HepG2 (cell line): Measurements from ENCODE around the gene TFAP2B. TPM values are rescaled to one million over a fixed set of nuclear protein-coding genes. Genes with fewer than 3 reads are reported as not detected.

Experiments
- ATAC-seq: fragments of 200-7000 bp; cut with Tn5 transposase; 3 replicates; pipeline ENCODE4 v1.9.1; 2020; ENCODE audit warnings: mild to moderate bottlenecking, moderate library complexity
- BruUV-seq: library from RNA; stranded (reverse); fragments of 400-500 nt; replicated peaks from 2 replicates; lab custom pipeline; 2021; lab: Mats Ljungman, UMichigan
- CTCF ChIA-PET: fragments of 300-600 bp; formaldehyde crosslinking; extraction: SDS; loops from one replicate; lab custom pipeline; 2021; ENCODE audit warnings: low total read pairs, inconsistent platforms, low intra/inter-chr PET ratio; lab: Yijun Ruan, JAX
- POLR2A ChIA-PET: fragments of 350-600 bp; sonication (Branson Sonifier 250); formaldehyde crosslinking; loops from one replicate; lab custom pipeline; 2020; ENCODE audit warnings: antibody characterized with exemption, inconsistent platforms; lab: Yijun Ruan, JAX
- DNase-seq: peaks from one replicate; pipeline ENCODE4 v3.0.0-alpha.2; 2015; ENCODE audit warnings: low spot score
- FAIRE-seq: peaks from 3 replicates; lab custom pipeline; 2011; peaks lifted over from hg19 to GRCh38; lab: Jason Lieb, UNC
- H2AFZ ChIP-seq: one replicate; pipeline ENCODE4 v1.6.1; 2011; ENCODE audit warnings: low read length, inconsistent platforms
- H3K27ac ChIP-seq: fragments of 300-600 bp; 3 replicates; pipeline ENCODE4 v1.8.0; 2011; ENCODE audit warnings: mixed run types, mild to moderate bottlenecking, mixed read lengths, low read length, inconsistent platforms; ENCODE audit not compliant: insufficient read depth; ENCODE audit errors: extremely low read length
- H3K27me3 ChIP-seq, 2 experiments: fragments of 200-600 bp in 1 of 2; 2 replicates in 1 of 2; 3 replicates in 1 of 2; pipeline versions ENCODE4 v1.6.0 to v1.8.0; 2011; ENCODE audit warnings: low read length in 2 of 2, mild to moderate bottlenecking in 2 of 2, moderate library complexity in 2 of 2, inconsistent platforms in 1 of 2; ENCODE audit not compliant: insufficient read depth in 2 of 2, control insufficient read depth in 1 of 2
- H3K36me3 ChIP-seq, 2 experiments: fragments of 200-600 bp in 1 of 2; replicated peaks in 1 of 2; 2 replicates in 1 of 2; 3 replicates in 1 of 2; pipeline versions ENCODE4 v1.5.1 to v1.8.0; 2011; ENCODE audit warnings: low read length in 2 of 2, inconsistent platforms in 1 of 2; ENCODE audit not compliant: insufficient read depth in 2 of 2, control insufficient read depth in 1 of 2
- H3K4me1 ChIP-seq: 2 replicates; pipeline ENCODE4 v1.5.1; 2012; ENCODE audit warnings: low read length, inconsistent platforms; ENCODE audit not compliant: insufficient read depth
- H3K4me2 ChIP-seq: 2 replicates; pipeline ENCODE4 v1.6.0; 2011; ENCODE audit warnings: low read depth, low read length, inconsistent platforms
- H3K4me3 ChIP-seq, 3 experiments: fragments of 200-600 bp in 1 of 3; sonication (generic), shearing (Covaris generic) in 1 of 3; replicated peaks in 1 of 3; 2 replicates each; pipeline ENCODE4 v1.5.1; 2011 to 2016; ENCODE audit warnings: low read length in 3 of 3, inconsistent platforms in 2 of 3, low read depth in 2 of 3, mild to moderate bottlenecking in 2 of 3, control low read depth in 1 of 3, mixed read lengths in 1 of 3; ENCODE audit not compliant: insufficient read depth in 1 of 3
- H3K79me2 ChIP-seq: one replicate; pipeline ENCODE4 v1.6.1; 2011; ENCODE audit warnings: low read length, inconsistent platforms; ENCODE audit not compliant: insufficient read depth
- H3K9ac ChIP-seq: 2 replicates; pipeline ENCODE4 v1.6.0; 2011; ENCODE audit warnings: mild to moderate bottlenecking, low read depth, low read length, inconsistent platforms; ENCODE audit not compliant: insufficient read depth
- H3K9me3 ChIP-seq: 2 replicates; pipeline ENCODE4 v1.5.1; 2012; ENCODE audit warnings: mild to moderate bottlenecking, low read length
- H4K20me1 ChIP-seq: 2 replicates; pipeline ENCODE4 v1.6.0; 2011; ENCODE audit warnings: inconsistent platforms, mild to moderate bottlenecking, low read length, moderate library complexity; ENCODE audit not compliant: insufficient read depth
- ARHGAP35 ChIP-seq: sonication (generic); formaldehyde crosslinking; IDR thresholded peaks from 2 replicates; pipeline ENCODE4 v1.9.0; 2022; ENCODE audit warnings: mild to moderate bottlenecking, inconsistent platforms, moderate library complexity, missing genetic modification reagents, borderline replicate concordance
- ARNT2 ChIP-seq: sonication (generic); formaldehyde crosslinking; IDR thresholded peaks from 2 replicates; pipeline ENCODE4 v1.8.0; 2022; ENCODE audit warnings: mild to moderate bottlenecking, low read depth, missing genetic modification reagents, moderate library complexity
- PAWR ChIP-seq: sonication (generic); formaldehyde crosslinking; IDR thresholded peaks from 2 replicates; pipeline ENCODE4 v1.4.0; 2020; ENCODE audit warnings: missing genetic modification reagents, mild to moderate bottlenecking, borderline replicate concordance
- REL ChIP-seq: sonication (generic); formaldehyde crosslinking; conservative IDR thresholded peaks from 2 replicates; pipeline ENCODE4 v1.8.0; 2022; ENCODE audit warnings: mild to moderate bottlenecking, missing genetic modification reagents, moderate library complexity
- TMF1 ChIP-seq: sonication (generic); formaldehyde crosslinking; IDR thresholded peaks from 2 replicates; pipeline ENCODE4 v1.8.1; 2022; ENCODE audit warnings: low read depth, missing genetic modification reagents
- ZC3H4 ChIP-seq: sonication (generic); formaldehyde crosslinking; IDR thresholded peaks from 2 replicates; pipeline ENCODE4 v1.4.0; 2020; ENCODE audit warnings: missing genetic modification reagents, borderline replicate concordance
- ZNF224 ChIP-seq: sonication (generic); formaldehyde crosslinking; IDR thresholded peaks from 2 replicates; pipeline ENCODE4 v1.5.0; 2020; ENCODE audit warnings: mild to moderate bottlenecking, missing genetic modification reagents
- ZNF260 ChIP-seq: sonication (generic); formaldehyde crosslinking; IDR thresholded peaks from 2 replicates; pipeline ENCODE4 v1.4.0; 2020; ENCODE audit warnings: missing genetic modification reagents, low read depth, mild to moderate bottlenecking, borderline replicate concordance
- ZNF292 ChIP-seq: sonication (generic); formaldehyde crosslinking; IDR thresholded peaks from 2 replicates; pipeline ENCODE4 v1.8.1; 2022; ENCODE audit warnings: mild to moderate bottlenecking, low read depth, missing genetic modification reagents, borderline replicate concordance
- ZNF547 ChIP-seq: sonication (generic); formaldehyde crosslinking; IDR thresholded peaks from 2 replicates; pipeline ENCODE4 v1.5.1; 2020; ENCODE audit warnings: mild to moderate bottlenecking, missing genetic modification reagents
- ZNF644 ChIP-seq: IDR thresholded peaks from 2 replicates; pipeline ENCODE4 v1.6.1; 2016; ENCODE audit warnings: low read depth
- ZNF776 ChIP-seq: sonication (generic); formaldehyde crosslinking; IDR thresholded peaks from 2 replicates; pipeline ENCODE4 v1.4.0; 2020; ENCODE audit warnings: mild to moderate bottlenecking, missing genetic modification reagents
- ZUFSP ChIP-seq: sonication (generic); formaldehyde crosslinking; IDR thresholded peaks from 2 replicates; pipeline ENCODE4 v1.9.0; 2021; ENCODE audit warnings: missing genetic modification reagents, mild to moderate bottlenecking, borderline replicate concordance
- WGBS: methylation state at CpG from one replicate; pipeline ENCODE4 v1.1.6; 2017; ENCODE audit warnings: low lambda C conversion rate; 5-methylcytosine and 5-hydroxymethylcytosine counted together
- in situ Hi-C: cut with HindIII; loops from 2 replicates; pipeline ENCODE4 v1.10.0; 2017; ENCODE audit warnings: low pct_unique_long_range_greater_than_20kb; ENCODE audit not compliant: extremely low pct_ligation_motif_present
- intact Hi-C: fragments of 100-400 bp; cut with micrococcal nuclease; formaldehyde crosslinking; loops from one replicate; pipeline ENCODE4 v1.10.0; 2022; ENCODE audit not compliant: unreplicated experiment
- polyA plus RNA-seq, 8 experiments: library from polyadenylated mRNA; depleted of rRNA in 3 of 8; stranded (reverse) in 7 of 8; unstranded in 1 of 8; fragments of >200 nt; fragmentation: Illumina TruSeq in 4 of 8; extraction: Trizol in 4 of 8; gene quantifications; 2 replicates each; pipeline versions ENCODE4 v1.2.1 to v1.2.3, GENCODE V29; 2011 to 2016; ENCODE audit warnings: low read depth in 4 of 8, missing spikeins in 1 of 8, mixed read lengths in 1 of 8; ENCODE audit not compliant: insufficient read depth in 1 of 8
- total RNA-seq, 5 experiments: library from RNA; depleted of rRNA; stranded (reverse); fragments of >200 nt; fragmentation: Illumina TruSeq; extraction: Trizol; gene quantifications; 2 replicates each; pipeline ENCODE4 v1.2.3, GENCODE V29; 2016; ENCODE audit warnings: low read depth in 1 of 5
- TF ChIP-seq, protein P1 (sequence below): sonication (generic); formaldehyde crosslinking; IDR thresholded peaks from 2 replicates; pipeline ENCODE4 v1.4.0; 2020; ENCODE audit warnings: missing genetic modification reagents, borderline replicate concordance
- TF ChIP-seq, protein P2 (sequence below): sonication (generic); formaldehyde crosslinking; conservative IDR thresholded peaks from 2 replicates; pipeline ENCODE4 v1.8.1; 2023; ENCODE audit warnings: missing genetic modification reagents

Gene TFAP2B
- total and polyA plus RNA-seq, 2 of the 13 experiments (the other 11 are each of a cell fraction or from before 2014, with no cell fraction given) = not detected

- WGBS = 13% methylated on average over 16 of the region's 16 CpGs
- Histone ChIP-seq H2AFZ (no peak overlapping the region), H3K4me2 (no peak overlapping the region), H3K27ac (no peak overlapping the region), H3K9me3 (no peaks in the 10 kb centered on the region), H3K9ac (no peak overlapping the region), H4K20me1 (no peaks in the 10 kb centered on the region), H3K27me3 (peaks cover 2 to 62% of the 10 kb centered on the region in 2 experiments; a peak in 4 of 5 replicates), H3K36me3 (no peaks in the 10 kb centered on the region), H3K4me1 (no peaks in the 10 kb centered on the region), H3K79me2 (no peaks in the 10 kb centered on the region), H3K4me3 (no peak overlapping the region)
- in situ Hi-C loops (no loop called here), intact Hi-C loops (no loop called here)
- ATAC-seq (no peak), FAIRE-seq (no peak), DNase-seq (no peak)
- ChIA-PET CTCF (no interaction called here), POLR2A (no interaction called here)
- no TSS peak for BruUV-seq
- TF ChIP-seq, protein P1, sequence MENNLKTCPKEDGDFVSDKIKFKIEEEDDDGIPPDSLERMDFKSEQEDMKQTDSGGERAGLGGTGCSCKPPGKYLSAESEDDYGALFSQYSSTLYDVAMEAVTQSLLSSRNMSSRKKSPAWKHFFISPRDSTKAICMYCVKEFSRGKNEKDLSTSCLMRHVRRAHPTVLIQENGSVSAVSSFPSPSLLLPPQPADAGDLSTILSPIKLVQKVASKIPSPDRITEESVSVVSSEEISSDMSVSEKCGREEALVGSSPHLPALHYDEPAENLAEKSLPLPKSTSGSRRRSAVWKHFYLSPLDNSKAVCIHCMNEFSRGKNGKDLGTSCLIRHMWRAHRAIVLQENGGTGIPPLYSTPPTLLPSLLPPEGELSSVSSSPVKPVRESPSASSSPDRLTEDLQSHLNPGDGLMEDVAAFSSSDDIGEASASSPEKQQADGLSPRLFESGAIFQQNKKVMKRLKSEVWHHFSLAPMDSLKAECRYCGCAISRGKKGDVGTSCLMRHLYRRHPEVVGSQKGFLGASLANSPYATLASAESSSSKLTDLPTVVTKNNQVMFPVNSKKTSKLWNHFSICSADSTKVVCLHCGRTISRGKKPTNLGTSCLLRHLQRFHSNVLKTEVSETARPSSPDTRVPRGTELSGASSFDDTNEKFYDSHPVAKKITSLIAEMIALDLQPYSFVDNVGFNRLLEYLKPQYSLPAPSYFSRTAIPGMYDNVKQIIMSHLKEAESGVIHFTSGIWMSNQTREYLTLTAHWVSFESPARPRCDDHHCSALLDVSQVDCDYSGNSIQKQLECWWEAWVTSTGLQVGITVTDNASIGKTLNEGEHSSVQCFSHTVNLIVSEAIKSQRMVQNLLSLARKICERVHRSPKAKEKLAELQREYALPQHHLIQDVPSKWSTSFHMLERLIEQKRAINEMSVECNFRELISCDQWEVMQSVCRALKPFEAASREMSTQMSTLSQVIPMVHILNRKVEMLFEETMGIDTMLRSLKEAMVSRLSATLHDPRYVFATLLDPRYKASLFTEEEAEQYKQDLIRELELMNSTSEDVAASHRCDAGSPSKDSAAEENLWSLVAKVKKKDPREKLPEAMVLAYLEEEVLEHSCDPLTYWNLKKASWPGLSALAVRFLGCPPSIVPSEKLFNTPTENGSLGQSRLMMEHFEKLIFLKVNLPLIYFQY (CRISPR knock-in tag) = no peak
- no peak for TF ChIP-seq ZNF547
- TF ChIP-seq, protein P2, sequence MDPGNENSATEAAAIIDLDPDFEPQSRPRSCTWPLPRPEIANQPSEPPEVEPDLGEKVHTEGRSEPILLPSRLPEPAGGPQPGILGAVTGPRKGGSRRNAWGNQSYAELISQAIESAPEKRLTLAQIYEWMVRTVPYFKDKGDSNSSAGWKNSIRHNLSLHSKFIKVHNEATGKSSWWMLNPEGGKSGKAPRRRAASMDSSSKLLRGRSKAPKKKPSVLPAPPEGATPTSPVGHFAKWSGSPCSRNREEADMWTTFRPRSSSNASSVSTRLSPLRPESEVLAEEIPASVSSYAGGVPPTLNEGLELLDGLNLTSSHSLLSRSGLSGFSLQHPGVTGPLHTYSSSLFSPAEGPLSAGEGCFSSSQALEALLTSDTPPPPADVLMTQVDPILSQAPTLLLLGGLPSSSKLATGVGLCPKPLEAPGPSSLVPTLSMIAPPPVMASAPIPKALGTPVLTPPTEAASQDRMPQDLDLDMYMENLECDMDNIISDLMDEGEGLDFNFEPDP (CRISPR knock-in tag) = no peak
- TF ChIP-seq ZC3H4 (CRISPR knock-in tag) = no peak
- TF ChIP-seq ZNF292 (CRISPR knock-in tag) = no peak
- TF ChIP-seq REL = no peak
- no peak for TF ChIP-seq ARNT2
- no peak for TF ChIP-seq TMF1 (CRISPR knock-in tag)
- no peak for TF ChIP-seq PAWR (CRISPR knock-in tag)
- TF ChIP-seq ZNF224 (CRISPR knock-in tag) = no peak
- TF ChIP-seq ZNF644 (CRISPR knock-in tag) = no peak
- TF ChIP-seq ZNF260 = no peak
- no peak for TF ChIP-seq ZNF776 (CRISPR knock-in tag)
- no peak for TF ChIP-seq ZUFSP (CRISPR knock-in tag)
- no peak for TF ChIP-seq ARHGAP35 (CRISPR knock-in tag)
These were observed 27.6 kb downstream of the TFAP2B start for GRCh38 chr6:50846144-50846851.
